HG03521 (cell line): ENCODE data around the gene APH1B.
"Not testable (repeated sequence)": the region's sequence is repeated elsewhere in the genome, so short reads cannot be mapped to it uniquely, and the experiment has no call there.

Experiments
- ATAC-seq: cut with Tn5 transposase; IDR thresholded peaks from one replicate; pipeline ENCODE4 v1.9.1; 2021; ENCODE audit warnings: mild to moderate bottlenecking, moderate library complexity; ENCODE audit not compliant: unreplicated experiment

APH1B gene

GRCh38 chr15:63294359-63294758, 17.0 kb downstream of the APH1B start:
- ATAC-seq, result no peak

GRCh38 chr15:63295341-63295740, 17.9 kb downstream of the APH1B start:
- no peak for ATAC-seq

- no peak for ATAC-seq
These were observed 18.8 kb downstream of the APH1B start for GRCh38 chr15:63296195-63296594.

GRCh38 chr15:63299943-63300575, 22.7 kb downstream of the APH1B start:
- ATAC-seq, result no peak

- no peak for ATAC-seq
These were observed 23.7 kb downstream of the APH1B start for GRCh38 chr15:63301088-63301487.

- ATAC-seq, result no peak
These were observed 27.9 kb downstream of the APH1B start for GRCh38 chr15:63305260-63305659.

- ATAC-seq, result no peak
These were observed 29.2 kb downstream of the APH1B start for GRCh38 chr15:63306492-63307073.

- no peak for ATAC-seq
These were observed 31.1 kb downstream of the APH1B start for GRCh38 chr15:63308491-63308890.

GRCh38 chr15:63308947-63309346, 31.5 kb downstream of the APH1B start:
- no peak for ATAC-seq

GRCh38 chr15:63310646-63311045, 33.2 kb downstream of the APH1B start:
- ATAC-seq, result no peak

- ATAC-seq, result no peak
These were observed 34.9 kb downstream of the APH1B start for GRCh38 chr15:63312286-63312685.

- no peak for ATAC-seq
These were observed 36.4 kb downstream of the APH1B start for GRCh38 chr15:63313825-63314224.

- no peak for ATAC-seq
These were observed 37.0 kb downstream of the APH1B start for GRCh38 chr15:63314409-63314808.

GRCh38 chr15:63318344-63318743, 40.9 kb downstream of the APH1B start:
- ATAC-seq, result no peak

- ATAC-seq, result no peak
These were observed 41.7 kb downstream of the APH1B start for GRCh38 chr15:63319065-63319464.

- ATAC-seq, result not testable (repeated sequence)
These were observed 43.0 kb downstream of the APH1B start for GRCh38 chr15:63320446-63320845.

GRCh38 chr15:63320981-63321380, 43.6 kb downstream of the APH1B start:
- ATAC-seq, result not testable (repeated sequence)

GRCh38 chr15:63321462-63321861, 44.1 kb downstream of the APH1B start:
- ATAC-seq, result no peak

- ATAC-seq, result no peak
These were observed 45.1 kb downstream of the APH1B start for GRCh38 chr15:63322541-63322940.

GRCh38 chr15:63323798-63324563, 46.6 kb downstream of the APH1B start:
- no peak for ATAC-seq

GRCh38 chr15:63324770-63325169, 47.4 kb downstream of the APH1B start:
- ATAC-seq, result no peak
